ENCODE measurements around the gene HMGN4. TPM values are rescaled to one million over a fixed set of nuclear protein-coding genes. Genes with fewer than 3 reads are reported as not detected.

HMGN4 gene
- total and polyA plus RNA-seq, 9 of the 15 experiments (the other 6 are each of a cell fraction or from before 2014, with no cell fraction given), result 35.4 to 134 (median 94.1) TPM

DNA sequence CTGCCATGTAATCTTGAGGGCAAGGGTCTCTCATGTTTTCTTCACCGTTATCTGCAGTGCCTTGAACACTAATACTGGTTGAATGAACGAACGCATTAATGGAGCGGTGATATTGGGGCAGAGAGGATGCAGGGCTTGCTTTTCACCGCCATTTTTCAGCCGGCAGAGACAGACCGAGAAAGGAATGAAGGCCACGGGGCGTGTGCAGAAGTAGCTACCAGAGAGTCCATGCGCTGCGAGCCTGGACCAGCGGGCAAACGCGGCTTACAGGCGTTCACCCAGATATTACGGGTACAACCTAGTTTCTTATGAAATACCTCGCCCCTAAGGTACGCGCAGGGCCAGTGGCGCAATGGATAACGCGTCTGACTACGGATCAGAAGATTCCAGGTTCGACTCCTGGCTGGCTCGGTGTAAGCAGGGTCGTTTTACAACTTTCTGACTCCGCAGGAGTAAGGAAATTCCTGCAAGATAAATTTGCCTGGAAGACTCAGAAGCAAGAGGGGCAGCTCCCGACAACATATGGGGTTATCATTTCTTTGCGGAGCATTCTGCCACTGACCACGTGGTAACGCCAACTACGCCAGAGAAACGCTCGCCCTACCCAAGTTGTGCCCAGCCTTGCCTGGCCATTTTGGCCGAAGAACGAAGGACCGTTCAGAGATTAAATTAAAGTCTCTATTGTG lies 863 bp upstream of the HMGN4 start (continued):
- no peak for TF ChIP-seq ZBTB9 (CRISPR knock-in tag; IDR thresholded peaks at IDR 0.05)
- TF ChIP-seq VEZF1 (CRISPR knock-in tag; IDR thresholded peaks at IDR 0.05), result no peak; the same call in 1 of the 2 replicates
- no peak for TF ChIP-seq RBM15 (IDR thresholded peaks at IDR 0.05; ENCODE audit: insufficient read depth, low read length)
- TF ChIP-seq ELK1 (CRISPR knock-in tag; IDR thresholded peaks at IDR 0.05), result no peak
- no peak; the same call in 1 of the 2 replicates for TF ChIP-seq SMARCA4 (IDR thresholded peaks at IDR 0.05)
- TF ChIP-seq, protein P1, sequence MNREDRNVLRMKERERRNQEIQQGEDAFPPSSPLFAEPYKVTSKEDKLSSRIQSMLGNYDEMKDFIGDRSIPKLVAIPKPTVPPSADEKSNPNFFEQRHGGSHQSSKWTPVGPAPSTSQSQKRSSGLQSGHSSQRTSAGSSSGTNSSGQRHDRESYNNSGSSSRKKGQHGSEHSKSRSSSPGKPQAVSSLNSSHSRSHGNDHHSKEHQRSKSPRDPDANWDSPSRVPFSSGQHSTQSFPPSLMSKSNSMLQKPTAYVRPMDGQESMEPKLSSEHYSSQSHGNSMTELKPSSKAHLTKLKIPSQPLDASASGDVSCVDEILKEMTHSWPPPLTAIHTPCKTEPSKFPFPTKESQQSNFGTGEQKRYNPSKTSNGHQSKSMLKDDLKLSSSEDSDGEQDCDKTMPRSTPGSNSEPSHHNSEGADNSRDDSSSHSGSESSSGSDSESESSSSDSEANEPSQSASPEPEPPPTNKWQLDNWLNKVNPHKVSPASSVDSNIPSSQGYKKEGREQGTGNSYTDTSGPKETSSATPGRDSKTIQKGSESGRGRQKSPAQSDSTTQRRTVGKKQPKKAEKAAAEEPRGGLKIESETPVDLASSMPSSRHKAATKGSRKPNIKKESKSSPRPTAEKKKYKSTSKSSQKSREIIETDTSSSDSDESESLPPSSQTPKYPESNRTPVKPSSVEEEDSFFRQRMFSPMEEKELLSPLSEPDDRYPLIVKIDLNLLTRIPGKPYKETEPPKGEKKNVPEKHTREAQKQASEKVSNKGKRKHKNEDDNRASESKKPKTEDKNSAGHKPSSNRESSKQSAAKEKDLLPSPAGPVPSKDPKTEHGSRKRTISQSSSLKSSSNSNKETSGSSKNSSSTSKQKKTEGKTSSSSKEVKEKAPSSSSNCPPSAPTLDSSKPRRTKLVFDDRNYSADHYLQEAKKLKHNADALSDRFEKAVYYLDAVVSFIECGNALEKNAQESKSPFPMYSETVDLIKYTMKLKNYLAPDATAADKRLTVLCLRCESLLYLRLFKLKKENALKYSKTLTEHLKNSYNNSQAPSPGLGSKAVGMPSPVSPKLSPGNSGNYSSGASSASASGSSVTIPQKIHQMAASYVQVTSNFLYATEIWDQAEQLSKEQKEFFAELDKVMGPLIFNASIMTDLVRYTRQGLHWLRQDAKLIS (CRISPR knock-in tag; IDR thresholded peaks at IDR 0.05), result no peak; the same call in 1 of the 2 replicates
- TF ChIP-seq, protein P2, sequence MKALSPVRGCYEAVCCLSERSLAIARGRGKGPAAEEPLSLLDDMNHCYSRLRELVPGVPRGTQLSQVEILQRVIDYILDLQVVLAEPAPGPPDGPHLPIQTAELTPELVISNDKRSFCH (CRISPR knock-in tag; IDR thresholded peaks at IDR 0.05), result no peak
- TF ChIP-seq, protein P2 (tag; IDR thresholded peaks at IDR 0.05), result peak; percentile 55
- no peak for TF ChIP-seq SNRNP70 (optimal IDR thresholded peaks at IDR 0.05; ENCODE audit: low read depth, low read length)
- peak; percentile 94 for TF ChIP-seq LCOR (CRISPR knock-in tag; IDR thresholded peaks at IDR 0.05)
- TF ChIP-seq NFE2 (IDR thresholded peaks at IDR 0.05; ENCODE audit: low read depth), result no peak
- TF ChIP-seq SMAD1 (IDR thresholded peaks at IDR 0.05; ENCODE audit: low read depth, low read length, partially characterized antibody), result peak; percentile 54
- TF ChIP-seq CREBBP (IDR thresholded peaks at IDR 0.05; ENCODE audit: low read depth, low read length), result no peak
- peak; percentile 97 for TF ChIP-seq CEBPB (tag; IDR thresholded peaks at IDR 0.05)
- TF ChIP-seq ZBTB26 (CRISPR knock-in tag; IDR thresholded peaks at IDR 0.05), result peak; percentile 6; the same call in 1 of the 2 replicates
- TF ChIP-seq ZNF175 (CRISPR knock-in tag; IDR thresholded peaks at IDR 0.05; ENCODE audit: low read depth), result peak; percentile 72; the same call in 1 of the 2 replicates
- TF ChIP-seq CSDE1 (IDR thresholded peaks at IDR 0.05), result peak in 1 of 2 experiments; percentile 81; a peak in 2 of 4 replicates
- no peak for TF ChIP-seq HMGN3 (IDR thresholded peaks at IDR 0.05; ENCODE audit: borderline replicate concordance, extremely low read depth, insufficient read length, low read depth, low read length)

Measured in K562 (cell line).